ENCODE data around the gene ESYT2.

DNA sequence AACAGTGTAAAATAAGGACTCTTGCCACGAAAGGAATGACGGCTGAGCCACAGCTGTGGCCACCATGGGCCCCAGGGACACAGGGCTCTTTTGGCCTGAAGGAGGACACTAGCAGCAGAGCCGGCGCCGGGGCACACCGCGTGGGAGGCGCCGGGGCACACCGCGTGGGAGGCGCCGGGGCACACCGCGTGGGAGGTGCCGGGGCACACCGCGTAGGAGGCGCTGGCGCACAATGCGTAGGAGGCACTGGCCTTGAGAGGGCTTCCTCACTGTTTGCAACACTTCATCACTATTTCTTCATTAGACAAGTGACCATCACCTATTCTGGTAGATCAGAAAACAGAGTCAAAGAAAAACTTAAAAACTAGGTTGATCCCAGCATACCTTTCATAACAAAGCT is 23.4 kb downstream of the ESYT2 start:
- no peak for TF ChIP-seq NFIC (IDR thresholded peaks at IDR 0.05; ENCODE audit: borderline replicate concordance)
- TF ChIP-seq, protein P1, sequence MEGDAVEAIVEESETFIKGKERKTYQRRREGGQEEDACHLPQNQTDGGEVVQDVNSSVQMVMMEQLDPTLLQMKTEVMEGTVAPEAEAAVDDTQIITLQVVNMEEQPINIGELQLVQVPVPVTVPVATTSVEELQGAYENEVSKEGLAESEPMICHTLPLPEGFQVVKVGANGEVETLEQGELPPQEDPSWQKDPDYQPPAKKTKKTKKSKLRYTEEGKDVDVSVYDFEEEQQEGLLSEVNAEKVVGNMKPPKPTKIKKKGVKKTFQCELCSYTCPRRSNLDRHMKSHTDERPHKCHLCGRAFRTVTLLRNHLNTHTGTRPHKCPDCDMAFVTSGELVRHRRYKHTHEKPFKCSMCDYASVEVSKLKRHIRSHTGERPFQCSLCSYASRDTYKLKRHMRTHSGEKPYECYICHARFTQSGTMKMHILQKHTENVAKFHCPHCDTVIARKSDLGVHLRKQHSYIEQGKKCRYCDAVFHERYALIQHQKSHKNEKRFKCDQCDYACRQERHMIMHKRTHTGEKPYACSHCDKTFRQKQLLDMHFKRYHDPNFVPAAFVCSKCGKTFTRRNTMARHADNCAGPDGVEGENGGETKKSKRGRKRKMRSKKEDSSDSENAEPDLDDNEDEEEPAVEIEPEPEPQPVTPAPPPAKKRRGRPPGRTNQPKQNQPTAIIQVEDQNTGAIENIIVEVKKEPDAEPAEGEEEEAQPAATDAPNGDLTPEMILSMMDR (IDR thresholded peaks at IDR 0.05), result no peak
- TF ChIP-seq YY1 (IDR thresholded peaks at IDR 0.05; ENCODE audit: low read depth), result no peak
- TF ChIP-seq SMC3 (IDR thresholded peaks at IDR 0.05; ENCODE audit: low read depth, low read length), result no peak
- TF ChIP-seq POLR2AphosphoS5 (IDR thresholded peaks at IDR 0.05; ENCODE audit: low read depth, low read length), result no peak
- no peak for TF ChIP-seq FOXM1 (IDR thresholded peaks at IDR 0.05; ENCODE audit: low read depth)
- no peak for TF ChIP-seq MEF2A (IDR thresholded peaks at IDR 0.05; ENCODE audit: borderline replicate concordance, low read depth)
- TF ChIP-seq TAF1 (IDR thresholded peaks at IDR 0.05; ENCODE audit: borderline replicate concordance, low read depth, low read length), result no peak
- TF ChIP-seq JUND (IDR thresholded peaks at IDR 0.05), result no peak

Data from SK-N-SH (cell line).